GM19455 (cell line): Measurements from ENCODE around the gene ACTN1.

ENCODE experiments used
- ATAC-seq: cut with Tn5 transposase; IDR thresholded peaks from one replicate; pipeline ENCODE4 v1.9.1; 2021; ENCODE audit not compliant: unreplicated experiment

Gene ACTN1

DNA sequence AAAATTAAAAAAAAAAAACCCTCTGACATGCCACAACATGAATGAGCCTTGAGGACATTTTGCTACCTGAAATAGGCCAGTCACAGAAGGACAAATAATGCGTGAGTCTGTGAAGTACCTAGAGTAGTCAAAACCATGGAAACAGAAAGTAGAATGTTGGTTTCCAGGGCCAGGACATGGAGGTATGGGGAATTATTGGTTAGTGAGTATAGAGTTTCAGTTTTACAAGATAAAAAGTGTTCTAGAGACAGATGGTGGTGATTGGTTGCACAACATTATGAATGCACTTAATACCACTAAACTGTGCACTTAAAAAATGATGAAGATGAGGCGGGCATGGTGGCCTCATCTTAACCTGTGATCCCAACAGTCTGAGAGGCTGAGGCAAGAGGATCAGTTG is 138.6 kb downstream of the ACTN1 start:
- ATAC-seq = no peak

DNA sequence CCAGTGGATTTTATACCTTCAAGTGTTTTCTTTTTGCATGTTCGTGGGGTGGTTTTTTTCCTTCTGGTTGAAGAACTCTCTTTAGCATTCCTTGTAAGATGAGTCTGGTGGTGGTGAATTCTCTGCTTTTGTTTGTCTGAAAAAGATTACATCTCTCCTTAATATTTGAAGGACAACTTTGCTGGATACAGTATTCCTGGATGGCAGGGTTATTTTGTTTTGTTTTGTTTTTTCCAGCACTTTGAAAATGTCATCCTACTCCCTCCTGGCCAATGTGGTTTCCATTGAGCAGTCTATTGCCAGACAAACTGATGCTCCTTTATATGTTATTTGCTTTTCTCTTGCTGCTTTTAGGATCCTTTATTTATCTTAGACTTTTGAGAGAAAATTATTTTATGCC is 143.0 kb downstream of the ACTN1 start:
- ATAC-seq = no peak

DNA sequence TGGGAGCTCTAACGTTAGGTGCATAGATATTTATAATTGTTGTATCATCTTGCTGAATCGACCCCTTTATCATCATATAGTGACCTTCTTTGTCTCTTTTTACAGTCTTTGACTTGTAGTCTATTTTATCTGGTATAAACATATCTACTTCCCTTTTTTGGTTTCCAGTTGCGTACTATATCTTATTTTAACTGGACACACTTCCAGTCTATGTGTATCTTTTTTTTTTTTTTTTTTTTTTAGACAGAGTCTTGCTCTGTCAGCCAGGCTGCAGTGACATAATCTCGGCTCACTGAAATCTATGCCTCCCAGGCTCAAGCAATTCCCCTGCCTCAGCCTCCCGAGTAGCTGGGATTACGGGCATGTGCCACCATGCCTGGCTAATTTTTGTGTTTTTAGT is 144.3 kb downstream of the ACTN1 start:
- no peak for ATAC-seq

DNA sequence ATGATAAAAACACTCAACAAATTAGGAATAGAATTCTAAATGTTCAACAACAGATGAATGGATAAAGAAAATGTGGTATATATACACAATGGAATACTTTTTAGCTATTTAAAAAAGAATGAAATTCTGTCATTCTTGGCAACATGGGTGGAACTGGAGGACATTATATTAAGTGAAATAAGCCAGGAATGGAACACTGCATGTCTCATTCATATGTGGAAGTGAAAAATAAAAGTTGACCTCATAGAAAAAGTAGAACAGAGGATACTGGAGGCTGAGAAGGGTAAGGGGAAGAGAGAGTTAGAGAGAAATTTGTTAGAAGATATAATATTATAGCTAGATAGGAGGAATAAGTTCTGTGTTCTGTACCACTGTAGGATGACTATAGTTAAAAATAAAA is 150.4 kb downstream of the ACTN1 start:
- ATAC-seq = no peak

DNA sequence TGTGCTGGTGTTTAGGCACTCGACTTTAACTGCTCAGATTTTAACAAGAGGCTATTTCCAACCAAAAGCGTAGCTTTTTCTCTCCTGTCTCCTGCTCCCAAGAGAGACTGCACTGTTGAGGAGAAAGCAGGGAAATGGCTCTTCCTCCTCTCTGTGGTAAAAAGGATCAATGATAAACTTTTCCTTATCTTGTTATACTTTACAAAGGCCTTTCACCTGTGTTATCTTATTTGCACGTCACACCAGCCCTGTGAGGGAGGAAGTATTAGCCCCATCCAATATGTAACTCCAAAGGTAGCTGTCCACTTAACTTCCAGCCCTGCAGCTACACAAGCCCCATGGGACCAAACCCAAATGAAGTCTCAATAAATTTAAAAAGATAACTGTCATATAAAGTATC is 153.4 kb downstream of the ACTN1 start:
- ATAC-seq = no peak

DNA sequence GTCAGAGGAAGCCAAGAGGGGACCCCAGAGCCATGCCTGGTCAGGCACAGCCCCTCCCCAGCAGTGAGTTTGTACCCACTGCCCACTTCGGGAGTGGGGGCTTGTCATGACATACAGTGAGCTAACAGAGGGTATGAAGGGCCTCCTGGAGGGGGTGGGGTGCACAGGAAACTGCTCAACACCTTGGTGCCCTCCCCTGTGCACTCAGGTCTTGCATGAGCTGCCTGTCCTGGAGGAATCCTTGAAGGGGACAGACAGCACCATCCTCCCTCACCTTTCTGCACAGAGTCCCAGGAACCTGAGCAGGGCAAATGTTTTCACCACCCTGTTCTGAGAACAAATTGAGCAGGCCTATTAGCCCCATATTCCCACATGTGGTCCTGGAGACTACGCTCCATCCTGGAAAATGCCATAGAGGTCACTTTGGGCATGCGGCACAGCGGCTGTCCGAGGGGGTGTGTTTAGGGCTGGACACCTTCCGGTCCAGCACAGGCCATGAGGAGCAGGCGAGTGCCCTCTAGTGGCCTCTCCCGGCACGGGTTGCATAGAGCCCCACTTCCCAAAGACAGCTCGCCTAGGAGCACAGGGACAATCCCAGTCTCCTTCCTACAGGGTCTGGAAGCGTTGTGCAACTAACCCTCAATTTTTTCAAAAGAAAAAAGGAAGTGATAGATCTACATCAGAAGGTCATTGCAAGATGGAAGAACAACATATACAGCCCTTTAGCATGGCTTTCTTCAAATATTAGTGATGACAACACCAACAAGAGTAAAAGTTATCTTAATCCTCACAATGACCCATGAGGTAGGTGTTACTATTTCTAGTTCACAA is 154.4 kb downstream of the ACTN1 start:
- ATAC-seq = no peak

DNA sequence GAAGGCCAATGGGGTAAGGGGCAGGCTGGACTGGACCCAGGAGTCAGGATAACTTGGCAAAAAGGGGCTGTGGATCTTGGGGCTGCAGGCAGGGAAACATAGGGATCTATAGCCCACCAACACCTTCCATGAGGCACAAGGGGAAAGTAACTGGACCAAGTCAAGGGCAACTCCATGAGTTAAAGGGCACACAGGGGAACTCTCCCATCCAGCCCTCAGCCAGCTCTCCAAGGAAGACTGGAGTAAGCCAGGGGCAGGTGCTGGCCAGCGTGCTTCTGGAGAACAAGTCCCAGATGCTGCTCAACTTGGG is 154.9 kb downstream of the ACTN1 start:
- ATAC-seq = no peak
